ENCODE data around the gene GNA15.

DNA sequence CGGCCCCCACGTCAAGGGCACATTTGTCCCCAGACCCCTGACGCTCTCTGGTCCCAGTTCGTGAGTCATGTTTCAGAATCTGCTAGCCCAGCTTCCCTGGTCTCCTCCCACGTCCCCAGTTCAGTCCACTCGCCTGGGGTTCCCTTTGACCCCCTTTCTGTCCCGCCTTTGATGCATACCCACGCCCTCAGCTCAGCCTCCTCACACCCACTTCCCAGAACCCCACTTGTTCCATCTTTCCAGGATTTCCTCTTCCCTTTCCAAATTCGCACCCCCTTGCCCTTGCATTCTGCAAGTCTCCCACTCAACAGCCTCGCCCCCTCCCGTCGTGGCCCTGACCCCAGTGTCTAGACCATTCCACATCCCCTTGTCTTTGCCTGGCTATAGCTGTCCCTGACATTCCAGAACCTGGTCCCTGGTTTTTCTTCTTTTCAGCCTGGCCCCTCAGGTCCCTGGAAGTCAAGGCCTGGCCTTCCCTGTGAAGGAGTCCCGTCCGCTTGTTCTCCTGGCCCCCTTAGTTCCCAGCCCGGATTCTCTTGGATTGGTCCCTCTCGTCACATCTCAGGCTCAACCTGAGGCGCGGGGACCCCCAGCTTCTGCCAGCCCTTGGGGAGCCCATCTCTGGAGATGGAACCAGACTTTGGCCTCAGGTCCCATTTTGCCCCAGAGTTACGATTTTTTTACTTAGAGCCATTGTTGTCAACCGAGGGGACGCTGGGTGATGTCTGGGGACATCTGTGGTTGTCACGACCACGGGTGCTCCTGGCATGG is 51.2 kb downstream of the GNA15 start:
- TF ChIP-seq, protein P1, sequence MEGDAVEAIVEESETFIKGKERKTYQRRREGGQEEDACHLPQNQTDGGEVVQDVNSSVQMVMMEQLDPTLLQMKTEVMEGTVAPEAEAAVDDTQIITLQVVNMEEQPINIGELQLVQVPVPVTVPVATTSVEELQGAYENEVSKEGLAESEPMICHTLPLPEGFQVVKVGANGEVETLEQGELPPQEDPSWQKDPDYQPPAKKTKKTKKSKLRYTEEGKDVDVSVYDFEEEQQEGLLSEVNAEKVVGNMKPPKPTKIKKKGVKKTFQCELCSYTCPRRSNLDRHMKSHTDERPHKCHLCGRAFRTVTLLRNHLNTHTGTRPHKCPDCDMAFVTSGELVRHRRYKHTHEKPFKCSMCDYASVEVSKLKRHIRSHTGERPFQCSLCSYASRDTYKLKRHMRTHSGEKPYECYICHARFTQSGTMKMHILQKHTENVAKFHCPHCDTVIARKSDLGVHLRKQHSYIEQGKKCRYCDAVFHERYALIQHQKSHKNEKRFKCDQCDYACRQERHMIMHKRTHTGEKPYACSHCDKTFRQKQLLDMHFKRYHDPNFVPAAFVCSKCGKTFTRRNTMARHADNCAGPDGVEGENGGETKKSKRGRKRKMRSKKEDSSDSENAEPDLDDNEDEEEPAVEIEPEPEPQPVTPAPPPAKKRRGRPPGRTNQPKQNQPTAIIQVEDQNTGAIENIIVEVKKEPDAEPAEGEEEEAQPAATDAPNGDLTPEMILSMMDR (IDR thresholded peaks at IDR 0.05), result no peak
- no peak for TF ChIP-seq POLR2A (IDR thresholded peaks at IDR 0.05)

All from breast epithelium (tissue), 3 donors.